Astrocyte of the cerebellum (primary cell): Measurements from ENCODE around the gene PRG2.
"Not testable (repeated sequence)": the region's sequence is repeated elsewhere in the genome, so short reads cannot be mapped to it uniquely, and the experiment has no call there.

ENCODE experiments used
- DNase-seq: peaks from one replicate; pipeline ENCODE4 v3.0.0-alpha.2; 2011; ENCODE audit warnings: low read depth
- H3K4me3 ChIP-seq: 2 replicates; pipeline ENCODE4 v1.5.1; 2011; ENCODE audit warnings: mild to moderate bottlenecking, low read depth, low read length, moderate library complexity
- CTCF ChIP-seq: IDR thresholded peaks from 2 replicates; pipeline ENCODE4 v1.5.1; 2012; ENCODE audit warnings: low read length, low read depth, moderate library complexity, mild to moderate bottlenecking; ENCODE audit errors: missing control alignments
- in situ Hi-C: cut with HindIII; loops from 2 replicates; pipeline ENCODE4 v1.10.0; 2017; ENCODE audit warnings: low sequenced_read_pairs

Gene PRG2

GRCh38 chr11:57405271-57405860 is 14.9 kb upstream of the PRG2 start:
- no peak for TF ChIP-seq CTCF
- H3K4me3 ChIP-seq = no peak overlapping the region
- in situ Hi-C loops = no loop called here
- DNase-seq = no peak

- no peak overlapping the region for H3K4me3 ChIP-seq
- no peak for TF ChIP-seq CTCF
- DNase-seq = no peak
- in situ Hi-C loops = no loop called here
Measured at GRCh38 chr11:57403802-57404147, 13.3 kb upstream of the PRG2 start.

- in situ Hi-C loops, H3K4me3 ChIP-seq: not testable (repeated sequence)
Measured at GRCh38 chr11:57403003-57403801, 12.8 kb upstream of the PRG2 start.

GRCh38 chr11:57402188-57403002 is 11.9 kb upstream of the PRG2 start:
- in situ Hi-C loops = no loop called here
- no peak for DNase-seq
- no peak overlapping the region for H3K4me3 ChIP-seq
- TF ChIP-seq CTCF = no peak

More at GRCh38 chr11:57403003-57403801, 12.8 kb upstream of the PRG2 start:
- DNase-seq = not testable (repeated sequence)

GRCh38 chr11:57399972-57400578 is 9.6 kb upstream of the PRG2 start:
- in situ Hi-C loops = no loop called here
- no peak for DNase-seq
- no peak for TF ChIP-seq CTCF
- no peak overlapping the region for H3K4me3 ChIP-seq

- DNase-seq = no peak
- in situ Hi-C loops = no loop called here
- no peak overlapping the region for H3K4me3 ChIP-seq
- no peak for TF ChIP-seq CTCF
Measured at GRCh38 chr11:57399221-57399620, 8.8 kb upstream of the PRG2 start.
